DMS 273 treated with DMSO at 0.1 percent for 48 hours (cell line): ENCODE measurements around the gene CFAP74.
"Not testable (repeated sequence)": the region's sequence is repeated elsewhere in the genome, so short reads cannot be mapped to it uniquely, and the experiment has no call there.

ENCODE experiments used
- DNase-seq: peaks from one replicate; lab custom pipeline; 2025; lab: John Stamatoyannopoulos, UW

Gene CFAP74

DNA sequence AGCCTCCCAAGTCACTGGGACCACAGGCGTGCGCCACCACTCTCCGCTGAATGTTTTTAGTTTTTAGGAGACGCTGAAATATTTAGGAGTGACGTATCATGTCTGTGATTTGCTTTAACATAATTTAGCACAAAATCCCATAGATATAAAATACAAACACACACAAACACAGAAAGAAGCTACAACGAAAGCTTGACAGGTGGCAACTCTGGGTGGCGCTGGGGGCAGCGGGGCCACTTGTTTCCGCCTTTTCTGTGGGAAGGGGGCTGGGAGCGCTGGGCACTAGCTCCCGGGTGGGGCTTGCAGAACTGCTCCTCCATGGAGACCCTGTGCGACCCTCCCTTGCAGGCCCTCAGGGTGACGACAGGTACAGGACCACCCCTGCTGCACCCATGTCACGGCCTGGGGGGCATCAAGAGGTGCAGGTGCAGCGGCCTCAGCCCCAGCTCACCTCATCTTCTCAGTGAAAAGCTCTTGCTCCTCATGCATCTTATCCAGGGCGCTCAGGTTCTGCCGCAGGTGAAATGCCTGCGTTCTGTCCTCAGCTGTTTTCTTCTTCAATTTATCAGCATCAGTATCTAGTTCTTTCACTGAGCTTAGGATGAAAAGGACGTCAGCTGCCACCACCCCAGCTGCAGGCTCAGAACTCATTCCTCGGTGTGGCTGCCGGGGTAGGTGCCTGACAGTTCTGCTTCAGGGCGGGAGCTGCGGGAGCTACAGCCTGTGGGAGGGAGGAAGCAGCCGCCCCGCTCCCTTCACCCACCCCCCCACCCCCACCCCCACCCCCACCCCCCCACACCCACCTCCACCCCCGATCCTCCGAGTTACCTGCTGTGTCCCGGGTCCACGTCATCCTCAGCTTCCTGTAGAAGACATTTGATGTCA, 15.3 kb downstream of the CFAP74 start:
- no peak for DNase-seq

GRCh38 chr1:1987142-1987510, 16.5 kb downstream of the CFAP74 start:
- no peak for DNase-seq

- DNase-seq = no peak
Measured at GRCh38 chr1:1986451-1987141, 17.0 kb downstream of the CFAP74 start.

GRCh38 chr1:1985375-1986050, 18.1 kb downstream of the CFAP74 start:
- no peak for DNase-seq

- no peak for DNase-seq
Measured at GRCh38 chr1:1984560-1985070, 19.0 kb downstream of the CFAP74 start.

DNA sequence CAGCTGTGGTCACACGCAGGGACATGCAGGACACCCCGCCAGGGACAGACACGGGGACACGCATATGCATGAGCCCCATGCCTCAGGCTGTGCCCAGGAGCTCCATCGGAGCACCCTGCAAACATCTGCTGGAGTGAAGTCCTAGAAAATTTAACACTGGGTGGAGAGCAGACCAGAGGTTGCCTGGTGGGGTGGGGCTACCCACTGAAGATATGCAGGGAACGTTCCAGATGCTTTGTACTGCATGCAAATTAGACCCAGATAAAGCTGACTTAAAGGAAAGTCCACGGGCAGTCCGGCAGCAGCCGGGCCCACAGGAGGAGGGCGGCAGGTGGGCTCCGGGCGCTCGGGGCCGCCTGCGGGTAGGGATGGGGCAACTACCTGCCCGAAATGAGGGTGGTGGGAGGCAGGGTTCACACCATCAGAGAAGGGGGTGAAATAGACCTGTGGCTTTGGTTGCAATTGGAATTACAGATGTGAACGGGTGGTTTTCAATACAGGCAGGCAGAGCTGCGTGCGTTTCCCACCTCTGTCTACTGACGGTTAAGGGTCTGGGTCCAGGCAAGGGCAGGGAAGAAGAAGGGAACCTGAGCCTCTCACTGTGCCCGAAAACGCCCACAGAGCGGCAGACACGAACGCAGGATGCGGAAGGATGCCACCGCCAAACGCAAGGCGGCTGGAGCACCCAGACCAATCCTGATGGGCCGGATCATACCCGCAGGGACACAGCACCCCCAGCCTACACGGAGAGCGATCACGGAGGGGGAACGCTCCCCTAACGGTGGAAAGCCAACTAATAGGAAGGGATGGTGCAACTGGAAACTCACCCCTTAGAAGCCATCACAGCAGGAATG, 21.0 kb downstream of the CFAP74 start:
- no peak for DNase-seq

- not testable (repeated sequence) for DNase-seq
Measured at GRCh38 chr1:1981631-1982327, 21.8 kb downstream of the CFAP74 start.

- no peak for DNase-seq
Measured at GRCh38 chr1:1981142-1981500, 22.5 kb downstream of the CFAP74 start.

DNA sequence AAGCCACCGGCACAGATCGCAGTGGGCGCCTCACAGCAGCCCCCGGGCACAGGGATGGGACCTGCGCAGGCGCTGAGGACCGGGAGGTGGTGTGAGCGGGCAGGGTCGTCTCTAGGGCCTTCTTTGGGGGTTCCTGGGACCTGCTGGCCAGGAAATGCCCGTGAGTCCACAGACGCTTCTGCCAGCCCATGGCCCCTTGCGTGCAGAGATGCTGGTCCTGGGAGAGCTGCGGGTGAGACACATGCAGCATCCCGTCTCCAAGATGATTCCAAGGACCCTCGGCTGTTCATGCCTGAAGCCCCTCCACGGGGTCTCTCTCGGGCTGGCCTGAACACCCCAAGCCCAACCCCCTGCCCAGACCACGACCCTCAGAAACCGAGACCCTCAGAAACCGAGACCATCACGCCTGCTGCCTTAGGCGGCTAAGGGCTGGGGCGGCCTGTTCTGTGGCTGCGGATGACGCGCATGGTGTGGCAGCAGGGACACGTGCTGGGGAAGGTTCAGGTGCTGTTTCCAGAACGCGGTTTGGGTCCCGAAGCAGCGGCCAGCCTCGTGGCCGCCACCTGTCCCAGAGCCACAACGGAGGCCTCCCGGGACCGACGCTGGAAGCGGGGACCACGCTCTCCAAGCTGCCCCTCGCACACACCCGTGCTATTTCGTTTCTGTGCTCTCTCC, 23.0 kb downstream of the CFAP74 start:
- DNase-seq = no peak

- no peak for DNase-seq
Measured at GRCh38 chr1:1979482-1980165, 24.0 kb downstream of the CFAP74 start.

DNA sequence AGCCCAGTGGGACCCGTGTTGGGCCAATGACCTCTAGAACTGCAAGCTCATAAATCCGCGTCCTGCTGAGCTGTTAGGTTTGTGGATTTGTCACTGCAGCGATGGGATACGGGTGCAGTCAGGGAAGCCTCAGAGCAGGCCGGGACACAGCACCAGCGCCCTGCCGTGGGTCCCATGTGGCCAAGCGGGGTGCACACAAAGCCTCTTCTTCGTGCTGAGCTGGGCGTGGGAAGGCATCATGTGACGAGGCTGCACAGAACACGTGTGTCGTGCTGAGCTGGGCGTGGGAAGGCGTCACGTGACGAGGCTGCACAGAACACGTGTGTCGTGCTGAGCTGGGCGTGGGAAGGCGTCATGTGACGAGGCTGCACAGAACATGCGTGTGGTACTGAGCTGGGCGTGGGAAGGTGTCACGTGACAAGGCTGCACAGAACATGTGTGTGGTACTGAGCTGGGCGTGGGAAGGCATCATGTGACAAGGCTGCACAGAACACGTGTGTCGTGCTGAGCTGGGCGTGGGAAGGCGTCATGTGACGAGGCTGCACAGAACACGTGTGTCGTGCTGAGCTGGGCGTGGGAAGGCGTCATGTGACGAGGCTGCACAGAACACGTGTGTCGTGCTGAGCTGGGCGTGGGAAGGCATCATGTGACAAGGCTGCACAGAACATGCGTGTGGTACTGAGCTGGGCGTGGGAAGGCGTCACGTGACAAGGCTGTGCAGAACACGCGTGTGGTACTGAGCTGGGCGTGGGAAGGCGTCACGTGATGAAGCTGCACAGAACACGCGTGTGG, 24.7 kb downstream of the CFAP74 start:
- not testable (repeated sequence) for DNase-seq

DNA sequence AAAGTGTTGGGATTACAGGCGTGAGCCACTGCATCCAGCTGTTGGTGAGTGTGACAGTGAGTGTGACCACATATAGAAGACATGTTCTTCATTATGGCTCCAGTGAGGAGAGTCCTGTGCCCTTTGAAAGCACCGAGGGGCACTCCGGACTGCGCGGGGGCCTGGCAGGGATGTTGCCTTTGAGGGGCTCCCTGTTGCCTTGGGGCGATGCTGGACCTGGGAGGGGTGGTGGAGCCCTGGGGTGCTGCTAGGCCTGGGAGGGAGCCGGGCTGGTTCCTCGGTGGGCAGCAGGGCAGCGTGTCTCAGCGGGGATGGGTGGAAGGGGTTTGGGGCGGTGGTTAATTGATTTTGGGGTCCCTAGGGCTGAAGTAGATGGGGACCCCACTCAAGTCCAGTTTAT, 25.5 kb downstream of the CFAP74 start:
- DNase-seq = no peak

GRCh38 chr1:1976031-1976430, 27.6 kb downstream of the CFAP74 start:
- no peak for DNase-seq

- DNase-seq = no peak
Measured at GRCh38 chr1:1975535-1975934, 28.1 kb downstream of the CFAP74 start.

DNA sequence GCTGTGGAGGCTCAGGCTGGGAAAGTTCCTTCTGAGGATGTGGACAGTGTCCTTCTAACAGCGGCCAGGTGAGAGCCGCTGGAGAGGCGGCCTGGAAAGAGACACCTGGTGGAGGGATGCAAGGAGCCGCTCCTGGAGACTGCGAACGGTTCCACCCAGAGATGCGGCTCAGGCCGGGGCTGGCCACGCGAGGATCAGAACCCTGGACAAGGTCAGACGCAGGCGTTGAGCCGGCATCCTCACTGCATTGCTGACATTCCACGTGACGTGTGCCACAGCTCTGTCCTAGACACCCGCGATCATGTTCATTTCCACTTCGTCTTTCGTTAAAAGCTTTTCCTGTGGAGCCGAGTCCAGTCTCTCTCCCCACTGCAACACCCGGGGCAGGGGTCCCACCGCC, 28.8 kb downstream of the CFAP74 start:
- DNase-seq = no peak

- DNase-seq = no peak
Measured at GRCh38 chr1:1973716-1974642, 29.6 kb downstream of the CFAP74 start.

DNA sequence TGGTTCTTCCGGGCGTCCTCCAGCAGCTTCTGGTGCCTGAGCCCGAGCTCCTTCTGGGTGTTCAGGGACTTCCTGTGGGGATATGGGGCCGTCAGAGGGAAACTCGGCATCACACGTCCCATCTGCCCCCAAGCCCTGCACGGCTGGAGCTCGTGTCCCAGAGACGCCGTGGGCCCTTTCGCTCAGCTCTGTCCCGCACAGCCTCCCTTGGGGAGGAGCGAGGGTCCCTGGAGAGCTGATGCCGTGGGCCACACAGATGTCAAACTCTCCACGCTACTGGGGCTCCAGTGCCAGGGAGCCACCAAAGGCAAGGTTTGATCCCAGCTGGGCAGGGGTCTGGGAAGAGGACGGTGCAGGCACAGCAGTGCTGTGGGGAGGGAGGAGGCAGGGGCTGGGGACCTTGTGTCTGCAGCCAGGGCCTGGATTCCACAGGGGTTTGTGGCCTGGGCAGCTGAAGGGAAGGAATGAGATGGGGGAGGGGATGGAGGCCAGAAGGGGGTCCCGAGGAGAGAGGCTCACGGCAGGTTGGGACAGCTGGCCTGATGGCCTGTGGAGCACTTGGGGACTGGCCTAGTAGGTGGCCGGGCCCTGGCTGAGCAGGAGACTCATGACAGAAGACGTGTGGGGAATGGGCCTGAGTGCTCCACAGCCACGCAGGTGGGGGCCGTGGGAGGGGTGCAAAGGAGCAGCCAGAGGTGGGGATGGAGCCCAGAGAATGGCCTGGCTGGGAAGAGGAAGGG, 30.4 kb downstream of the CFAP74 start:
- no peak for DNase-seq
